Testis (tissue), 2 donors: ENCODE results near the gene ALPL.

Source experiments
- POLR2A ChIP-seq: fragments of 450-650 bp; IDR thresholded peaks from one replicate; pipeline ENCODE4 v1.6.1; 2017; ENCODE audit warnings: antibody characterized with exemption, mild to moderate bottlenecking, moderate library complexity
- TF ChIP-seq, protein P1 (sequence below), 3 experiments: fragments of 450-650 bp in 2 of 3; fragments of 200-600 bp in 1 of 3; sonication (generic) in 1 of 3; IDR thresholded peaks; one replicate each; pipeline ENCODE4 v1.5.1; 2016 to 2019; ENCODE audit warnings: antibody characterized with exemption in 3 of 3, mild to moderate bottlenecking in 2 of 3, moderate library complexity in 1 of 3

DNA sequence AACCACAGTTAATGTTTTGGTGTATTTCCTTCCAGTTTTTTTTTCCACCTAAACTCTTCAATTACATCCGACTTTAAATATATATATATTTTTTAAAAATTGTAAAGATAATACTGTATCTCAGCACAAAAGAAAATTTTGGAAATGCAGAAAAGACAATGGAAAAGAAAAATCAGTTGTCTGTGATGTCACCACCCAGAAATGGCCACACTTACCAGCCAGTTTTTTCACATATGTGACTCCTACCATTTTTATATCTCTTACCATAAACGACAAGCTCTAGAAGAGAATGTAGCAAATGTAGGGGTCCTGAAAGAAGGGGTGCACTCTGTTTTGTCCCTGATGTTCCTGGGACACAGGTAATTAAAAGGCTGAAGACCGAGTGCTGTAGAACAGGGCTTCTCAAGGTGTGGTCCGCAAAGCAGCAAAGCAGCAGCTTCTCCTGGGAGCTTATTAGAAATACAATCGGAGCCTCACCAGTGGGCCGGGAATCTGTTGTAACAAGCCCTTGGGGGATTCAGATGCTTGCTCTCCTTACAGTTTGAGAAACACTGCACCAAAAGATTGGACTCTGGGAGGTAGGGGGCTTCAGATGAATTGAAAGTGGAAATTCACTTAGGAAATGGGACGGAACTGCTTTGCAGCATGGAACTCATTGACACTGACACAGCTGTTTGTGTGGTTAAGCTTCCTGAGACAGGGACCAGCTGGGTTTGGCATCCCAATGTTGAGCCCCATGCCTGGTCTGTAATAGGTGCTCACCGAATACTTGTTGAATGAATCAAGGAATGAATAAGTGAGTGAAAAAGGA lies 44.1 kb downstream of the ALPL start:
- TF ChIP-seq, protein P1, sequence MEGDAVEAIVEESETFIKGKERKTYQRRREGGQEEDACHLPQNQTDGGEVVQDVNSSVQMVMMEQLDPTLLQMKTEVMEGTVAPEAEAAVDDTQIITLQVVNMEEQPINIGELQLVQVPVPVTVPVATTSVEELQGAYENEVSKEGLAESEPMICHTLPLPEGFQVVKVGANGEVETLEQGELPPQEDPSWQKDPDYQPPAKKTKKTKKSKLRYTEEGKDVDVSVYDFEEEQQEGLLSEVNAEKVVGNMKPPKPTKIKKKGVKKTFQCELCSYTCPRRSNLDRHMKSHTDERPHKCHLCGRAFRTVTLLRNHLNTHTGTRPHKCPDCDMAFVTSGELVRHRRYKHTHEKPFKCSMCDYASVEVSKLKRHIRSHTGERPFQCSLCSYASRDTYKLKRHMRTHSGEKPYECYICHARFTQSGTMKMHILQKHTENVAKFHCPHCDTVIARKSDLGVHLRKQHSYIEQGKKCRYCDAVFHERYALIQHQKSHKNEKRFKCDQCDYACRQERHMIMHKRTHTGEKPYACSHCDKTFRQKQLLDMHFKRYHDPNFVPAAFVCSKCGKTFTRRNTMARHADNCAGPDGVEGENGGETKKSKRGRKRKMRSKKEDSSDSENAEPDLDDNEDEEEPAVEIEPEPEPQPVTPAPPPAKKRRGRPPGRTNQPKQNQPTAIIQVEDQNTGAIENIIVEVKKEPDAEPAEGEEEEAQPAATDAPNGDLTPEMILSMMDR (IDR thresholded peaks at IDR 0.05), result no peak
- TF ChIP-seq POLR2A, result no peak
